ENCODE results near the gene MYLK4. TPM values are rescaled to one million over a fixed set of nuclear protein-coding genes. Genes with fewer than 3 reads are reported as not detected.

The MYLK4 gene
- total RNA-seq, 1 experiment from 2014 or later, result 1.6 TPM

DNA sequence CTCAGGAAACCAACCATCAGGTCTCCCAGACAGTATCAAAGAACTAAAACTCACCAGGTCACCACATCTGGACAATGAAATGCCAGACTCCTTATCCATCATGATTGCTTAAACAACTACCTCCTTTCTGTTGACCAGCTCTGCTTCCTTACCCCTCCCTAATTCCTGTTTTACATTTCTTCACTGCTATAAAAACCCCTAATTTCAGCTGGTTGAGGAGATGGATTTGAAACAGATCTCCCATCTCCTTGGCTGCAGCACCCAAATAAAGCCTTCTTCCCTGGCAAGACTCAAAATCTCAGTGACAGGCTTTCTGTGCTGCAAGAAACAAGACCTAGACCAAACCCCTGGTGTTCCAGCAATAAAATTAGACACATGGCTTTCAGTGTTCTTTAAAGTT, 40.3 kb downstream of the MYLK4 start:
- Histone ChIP-seq H3K27ac (no peak overlapping the region), H3K9me3 (ENCODE audit: insufficient read depth, low read depth) (no peaks in the 10 kb centered on the region), H2AFZ (no peak overlapping the region), H3K79me2 (ENCODE audit: low read depth) (no peaks in the 10 kb centered on the region), H4K20me1 (ENCODE audit: insufficient read depth) (no peaks in the 10 kb centered on the region), H3F3A (ENCODE audit: insufficient read depth, low read depth) (no peaks in the 10 kb centered on the region), H3K27me3 (ENCODE audit: insufficient read depth, low read depth) (no peaks in the 10 kb centered on the region), H3K4me3 (no peak overlapping the region), H3K36me3 (ENCODE audit: low read depth) (no peaks in the 10 kb centered on the region), H3K4me2 (no peak overlapping the region), H3K4me1 (replicated peaks; ENCODE audit: insufficient read depth) (no peaks in the 10 kb centered on the region), H3K9me2 (ENCODE audit: insufficient read depth) (no peaks in the 10 kb centered on the region)
- intact Hi-C loops (cut with micrococcal nuclease; ENCODE audit: unreplicated experiment), result no loop called here
- POLR2A ChIA-PET (ENCODE audit: unreplicated experiment), result no interaction called here
- CTCF ChIA-PET, result no interaction called here
- BruUV-seq (replicated peaks), result no TSS peak
- TF ChIP-seq EZH2 (IDR thresholded peaks at IDR 0.05; ENCODE audit: low read depth), result no peak
- TF ChIP-seq CTCF (conservative IDR thresholded peaks at IDR 0.05), result no peak
- no peak for DNase-seq

DNA sequence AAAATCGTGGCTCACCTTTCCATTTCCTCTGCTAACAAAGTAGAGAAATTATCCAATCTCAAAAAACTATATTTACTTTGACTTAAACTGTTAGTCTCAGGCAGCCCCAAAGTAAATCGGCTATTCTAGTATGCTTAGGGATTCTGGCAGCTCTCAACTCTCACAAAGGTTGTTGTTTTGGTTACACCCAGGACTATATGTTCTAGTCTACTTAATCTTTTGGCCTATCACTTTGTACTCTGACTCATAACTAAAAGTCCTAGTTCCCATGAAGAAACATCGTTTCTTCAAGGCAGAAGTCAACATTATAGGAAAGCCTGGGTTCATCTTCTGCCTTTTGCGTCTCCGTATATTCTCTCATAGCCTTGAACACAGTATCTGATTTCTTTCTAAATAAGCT, 42.3 kb downstream of the MYLK4 start:
- ChIA-PET POLR2A (ENCODE audit: unreplicated experiment) (no interaction called here), CTCF (no interaction called here)

DNA sequence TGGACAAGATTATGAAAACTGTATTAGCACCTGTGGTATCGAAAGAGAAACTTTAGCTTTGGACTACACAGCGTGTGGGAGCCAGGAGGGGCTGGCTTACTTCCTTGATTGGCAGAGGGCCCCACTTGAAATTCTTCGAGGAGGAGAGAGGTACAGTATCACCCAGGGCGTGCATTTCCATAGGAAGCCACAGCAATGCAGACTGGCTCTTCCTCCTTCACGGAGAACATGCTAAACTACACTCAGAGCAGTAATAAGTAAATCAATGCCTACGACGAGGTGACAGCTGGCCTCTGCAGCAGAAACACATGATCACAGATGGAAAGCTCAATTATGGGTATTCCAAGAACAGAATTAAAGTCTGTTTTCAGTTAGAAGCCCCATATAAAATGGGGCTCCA, 44.2 kb downstream of the MYLK4 start:
- BruUV-seq (replicated peaks), result no TSS peak
- TF ChIP-seq CTCF (conservative IDR thresholded peaks at IDR 0.05), result no peak
- no peak for TF ChIP-seq EZH2 (IDR thresholded peaks at IDR 0.05; ENCODE audit: low read depth)
- no peaks in the 10 kb centered on the region for H3K79me2 ChIP-seq (ENCODE audit: low read depth)
- POLR2A ChIA-PET (ENCODE audit: unreplicated experiment), result interaction anchor here (0.6 kb wide), 1 partner anchor 22 kb away, joined by 5 read pairs; no protein-coding TSS in a partner anchor
- no peak overlapping the region for H2AFZ ChIP-seq
- no peaks in the 10 kb centered on the region for H3K36me3 ChIP-seq (ENCODE audit: low read depth)
- no peaks in the 10 kb centered on the region for H3F3A ChIP-seq (ENCODE audit: insufficient read depth, low read depth)
- H3K4me3 ChIP-seq, result no peak overlapping the region
- intact Hi-C loops (cut with micrococcal nuclease; ENCODE audit: unreplicated experiment), result no loop called here
- no peak overlapping the region for H3K4me2 ChIP-seq
- H4K20me1 ChIP-seq (ENCODE audit: insufficient read depth), result no peaks in the 10 kb centered on the region
- no peaks in the 10 kb centered on the region for H3K27me3 ChIP-seq (ENCODE audit: insufficient read depth, low read depth)
- H3K9me3 ChIP-seq (ENCODE audit: insufficient read depth, low read depth), result no peaks in the 10 kb centered on the region
- no peak for DNase-seq
- H3K4me1 ChIP-seq (replicated peaks; ENCODE audit: insufficient read depth), result no peaks in the 10 kb centered on the region
- H3K9me2 ChIP-seq (ENCODE audit: insufficient read depth), result no peaks in the 10 kb centered on the region
- CTCF ChIA-PET, result no interaction called here
- H3K27ac ChIP-seq, result no peak overlapping the region

More for the DNA sequence above, 42.3 kb downstream of the MYLK4 start:
- no peak overlapping the region for H3K4me3 ChIP-seq
- BruUV-seq (replicated peaks), result no TSS peak
- H3K27ac ChIP-seq, result no peak overlapping the region
- H3K9me2 ChIP-seq (ENCODE audit: insufficient read depth), result no peaks in the 10 kb centered on the region
- no peaks in the 10 kb centered on the region for H3K36me3 ChIP-seq (ENCODE audit: low read depth)
- H3F3A ChIP-seq (ENCODE audit: insufficient read depth, low read depth), result no peaks in the 10 kb centered on the region
- no peaks in the 10 kb centered on the region for H3K9me3 ChIP-seq (ENCODE audit: insufficient read depth, low read depth)
- TF ChIP-seq EZH2 (IDR thresholded peaks at IDR 0.05; ENCODE audit: low read depth) (no peak), CTCF (conservative IDR thresholded peaks at IDR 0.05) (no peak)
- intact Hi-C loops (cut with micrococcal nuclease; ENCODE audit: unreplicated experiment), result no loop called here
- H3K4me2 ChIP-seq, result no peak overlapping the region
- H3K4me1 ChIP-seq (replicated peaks; ENCODE audit: insufficient read depth), result no peaks in the 10 kb centered on the region
- no peaks in the 10 kb centered on the region for H3K27me3 ChIP-seq (ENCODE audit: insufficient read depth, low read depth)
- no peaks in the 10 kb centered on the region for H3K79me2 ChIP-seq (ENCODE audit: low read depth)
- no peaks in the 10 kb centered on the region for H4K20me1 ChIP-seq (ENCODE audit: insufficient read depth)
- no peak overlapping the region for H2AFZ ChIP-seq
- no peak for DNase-seq
